Neural cell (in vitro differentiated cells): Measurements from ENCODE around the gene IKZF5. TPM values are rescaled to one million over a fixed set of nuclear protein-coding genes. Genes with fewer than 3 reads are reported as not detected.

Source experiments
- H2AFZ ChIP-seq: fragments of 200-600, 300-800 bp; sonication (generic), shearing (Covaris generic); 2 replicates; pipeline ENCODE4 v1.6.0; 2014; ENCODE audit warnings: low read depth, mild to moderate bottlenecking, antibody characterized with exemption, low read length, moderate library complexity
- H3F3A ChIP-seq: fragments of 200-600 bp; shearing (Covaris generic); 2 replicates; pipeline ENCODE4 v1.6.1; 2016; ENCODE audit warnings: mild to moderate bottlenecking, moderate library complexity, mixed read lengths, antibody characterized with exemption, low read length; ENCODE audit not compliant: insufficient read depth, poor library complexity, severe bottlenecking
- H3K27ac ChIP-seq: fragments of 200-600, 300-800 bp; sonication (generic), shearing (Covaris generic); 2 replicates; pipeline ENCODE4 v1.5.1; 2014; ENCODE audit warnings: mild to moderate bottlenecking, low read length, moderate library complexity
- H3K27me3 ChIP-seq: fragments of 300-800, 200-600 bp; sonication (generic), shearing (Covaris generic); 2 replicates; pipeline ENCODE4 v1.6.0; 2014; ENCODE audit warnings: mild to moderate bottlenecking, low read depth, low read length, moderate library complexity; ENCODE audit not compliant: insufficient read depth
- H3K36me3 ChIP-seq: fragments of 300-800, 200-600 bp; sonication (generic), shearing (Covaris generic); 2 replicates; pipeline ENCODE4 v1.5.1; 2014; ENCODE audit warnings: mild to moderate bottlenecking, antibody characterized with exemption, low read length, moderate library complexity; ENCODE audit not compliant: insufficient read depth
- H3K4me2 ChIP-seq: fragments of 300-800, 200-600 bp; sonication (generic), shearing (Covaris generic); 2 replicates; pipeline ENCODE4 v1.6.0; 2014; ENCODE audit warnings: mild to moderate bottlenecking, low read length
- H3K4me3 ChIP-seq: fragments of 300-800, 200-600 bp; sonication (generic), shearing (Covaris generic); 2 replicates; pipeline ENCODE4 v1.5.1; 2014; ENCODE audit warnings: mild to moderate bottlenecking, low read length, moderate library complexity
- H3K79me2 ChIP-seq: fragments of 200-600 bp; shearing (Covaris generic); replicated peaks from 2 replicates; pipeline ENCODE4 v1.6.0; 2014; ENCODE audit warnings: mild to moderate bottlenecking, low read length, moderate library complexity; ENCODE audit not compliant: insufficient read depth
- H3K9ac ChIP-seq: fragments of 300-800, 200-600 bp; sonication (generic), shearing (Covaris generic); 2 replicates; pipeline ENCODE4 v1.6.1; 2016; ENCODE audit warnings: mild to moderate bottlenecking, low read length, mixed read lengths
- H3K9me2 ChIP-seq: fragments of 200-600 bp; shearing (Covaris generic); 2 replicates; pipeline ENCODE4 v1.6.1; 2016; ENCODE audit warnings: mild to moderate bottlenecking, low read length, mixed read lengths; ENCODE audit not compliant: insufficient read depth
- H3K9me3 ChIP-seq: fragments of 200-600, 300-800 bp; sonication (generic), shearing (Covaris generic); 2 replicates; pipeline ENCODE4 v1.6.1; 2016; ENCODE audit warnings: mild to moderate bottlenecking, mixed run types, low read length, moderate library complexity, mixed read lengths
- H4K20me1 ChIP-seq: fragments of 200-600 bp; shearing (Covaris generic); 2 replicates; pipeline ENCODE4 v1.6.1; 2016; ENCODE audit warnings: mild to moderate bottlenecking, mixed run types; ENCODE audit not compliant: insufficient read depth
- CTCF ChIP-seq: fragments of 450-650 bp; IDR thresholded peaks from 2 replicates; pipeline ENCODE4 v1.5.1; 2014; ENCODE audit warnings: antibody characterized with exemption, mild to moderate bottlenecking, moderate library complexity; ENCODE audit not compliant: poor library complexity, severe bottlenecking
- EP300 ChIP-seq: fragments of 450-650 bp; conservative IDR thresholded peaks from 2 replicates; pipeline ENCODE4 v1.6.1; 2014; ENCODE audit warnings: antibody characterized with exemption, mild to moderate bottlenecking, moderate library complexity; ENCODE audit not compliant: poor library complexity, severe bottlenecking
- EZH2 ChIP-seq: fragments of 200-600, 300-800 bp; shearing (Covaris generic), sonication (generic); IDR thresholded peaks from 2 replicates; pipeline ENCODE4 v1.6.1; 2014; ENCODE audit warnings: antibody characterized with exemption, low read length, borderline replicate concordance, mild to moderate bottlenecking; ENCODE audit not compliant: insufficient read depth, poor library complexity, severe bottlenecking
- MXI1 ChIP-seq: fragments of 450-650 bp; conservative IDR thresholded peaks from 2 replicates; pipeline ENCODE4 v1.6.1; 2014; ENCODE audit warnings: antibody characterized with exemption, mild to moderate bottlenecking; ENCODE audit not compliant: poor library complexity, severe bottlenecking
- POLR2AphosphoS5 ChIP-seq: IDR thresholded peaks from 2 replicates; pipeline ENCODE4 v1.6.1; 2012
- RAD21 ChIP-seq: fragments of 450-650 bp; conservative IDR thresholded peaks from 2 replicates; pipeline ENCODE4 v1.6.1; 2014; ENCODE audit warnings: antibody characterized with exemption, mild to moderate bottlenecking, moderate library complexity
- REST ChIP-seq: IDR thresholded peaks from 2 replicates; pipeline ENCODE4 v1.6.1; 2012; ENCODE audit warnings: borderline replicate concordance
- SMC3 ChIP-seq: fragments of 450-650 bp; conservative IDR thresholded peaks from 2 replicates; pipeline ENCODE4 v1.6.1; 2014; ENCODE audit warnings: antibody characterized with exemption, mild to moderate bottlenecking, moderate library complexity; ENCODE audit not compliant: poor library complexity
- TAF1 ChIP-seq: IDR thresholded peaks from 2 replicates; pipeline ENCODE4 v1.6.1; 2012; ENCODE audit warnings: low read depth
- polyA plus RNA-seq: library from polyadenylated mRNA; depleted of rRNA; stranded (reverse); fragments of >200 nt; gene quantifications from 2 replicates; pipeline ENCODE4 v1.2.3, GENCODE V29; 2014

IKZF5 gene
- polyA plus RNA-seq, 1 donor from 2014 or later: 11.0 TPM

- Histone ChIP-seq H3K9me3 (no peaks in the 10 kb centered on the region), H3K27me3 (no peaks in the 10 kb centered on the region), H3K4me2 (no peak overlapping the region), H3K9me2 (no peaks in the 10 kb centered on the region), H3F3A (no peaks in the 10 kb centered on the region), H3K36me3 (peaks cover 13% of the 10 kb centered on the region), H3K79me2 (no peaks in the 10 kb centered on the region), H3K9ac (no peak overlapping the region), H4K20me1 (no peaks in the 10 kb centered on the region), H2AFZ (no peak overlapping the region), H3K4me3 (no peak overlapping the region), H3K27ac (no peak overlapping the region)
- no peak for TF ChIP-seq REST
- no peak for TF ChIP-seq RAD21
- no peak for TF ChIP-seq MXI1
These were observed 31.0 kb upstream of the IKZF5 start for GRCh38 chr10:123039632-123039930.

GRCh38 chr10:123038782-123039631 lies 30.4 kb upstream of the IKZF5 start:
- no peaks in the 10 kb centered on the region for H4K20me1 ChIP-seq
- TF ChIP-seq EP300 (no peak), MXI1 (no peak), POLR2AphosphoS5 (no peak), SMC3 (no peak), RAD21 (no peak), REST (no peak), CTCF (no peak), EZH2 (no peak), TAF1 (no peak)
- H3K9me3 ChIP-seq: no peaks in the 10 kb centered on the region
- no peaks in the 10 kb centered on the region for H3K79me2 ChIP-seq
- no peaks in the 10 kb centered on the region for H3K27me3 ChIP-seq
- H3K9me2 ChIP-seq: no peaks in the 10 kb centered on the region
- no peak overlapping the region for H3K4me2 ChIP-seq
- H3K9ac ChIP-seq: no peak overlapping the region
- H3K36me3 ChIP-seq: peaks cover 13% of the 10 kb centered on the region
- H3K27ac ChIP-seq: no peak overlapping the region
- no peak overlapping the region for H3K4me3 ChIP-seq
- no peak overlapping the region for H2AFZ ChIP-seq
- H3F3A ChIP-seq: no peaks in the 10 kb centered on the region
